ENCODE data around the gene TMEM150B.

The TMEM150B gene

GRCh38 chr19:55350620-55351315 lies 25.6 kb upstream of the TMEM150B start:
- in situ Hi-C loops (cut with MboI; ENCODE audit: low pct_unique_long_range_greater_than_20kb, low sequenced_read_pairs, unreplicated experiment), result no loop called here
- TF ChIP-seq CTCF (IDR thresholded peaks at IDR 0.05; ENCODE audit: extremely low read depth, insufficient read depth, missing control alignments), result no peak
- DNase-seq (ENCODE audit: low spot score), result no peak

- no peak for DNase-seq (ENCODE audit: low spot score)
- TF ChIP-seq CTCF (IDR thresholded peaks at IDR 0.05; ENCODE audit: extremely low read depth, insufficient read depth, missing control alignments), result no peak
- in situ Hi-C loops (cut with MboI; ENCODE audit: low pct_unique_long_range_greater_than_20kb, low sequenced_read_pairs, unreplicated experiment), result no loop called here
Observed at GRCh38 chr19:55348317-55349034, 23.3 kb upstream of the TMEM150B start.

- in situ Hi-C loops (cut with MboI; ENCODE audit: low pct_unique_long_range_greater_than_20kb, low sequenced_read_pairs, unreplicated experiment), result no loop called here
- DNase-seq (ENCODE audit: low spot score), result no peak
- no peak for TF ChIP-seq CTCF (IDR thresholded peaks at IDR 0.05; ENCODE audit: extremely low read depth, insufficient read depth, missing control alignments)
Observed at GRCh38 chr19:55347442-55348009, 22.4 kb upstream of the TMEM150B start.

- in situ Hi-C loops (cut with MboI; ENCODE audit: low pct_unique_long_range_greater_than_20kb, low sequenced_read_pairs, unreplicated experiment), result no loop called here
- no peak for TF ChIP-seq CTCF (IDR thresholded peaks at IDR 0.05; ENCODE audit: extremely low read depth, insufficient read depth, missing control alignments)
Observed at GRCh38 chr19:55346725-55347441, 21.7 kb upstream of the TMEM150B start.

GRCh38 chr19:55345818-55346724 lies 20.9 kb upstream of the TMEM150B start:
- no peak for TF ChIP-seq CTCF (IDR thresholded peaks at IDR 0.05; ENCODE audit: extremely low read depth, insufficient read depth, missing control alignments)
- no peak for DNase-seq (ENCODE audit: low spot score)
- in situ Hi-C loops (cut with MboI; ENCODE audit: low pct_unique_long_range_greater_than_20kb, low sequenced_read_pairs, unreplicated experiment), result no loop called here

More at GRCh38 chr19:55346725-55347441, 21.7 kb upstream of the TMEM150B start:
- no peak for DNase-seq (ENCODE audit: low spot score)

Data from GM13977 (cell line).